Suprapubic skin (tissue), 4 donors: ENCODE data around the gene RNF223.

Experiments used
- CTCF ChIP-seq, 2 donors: fragments of 200-600 bp in 1 of 2; fragments of 450-650 bp in 1 of 2; sonication (generic) in 1 of 2; IDR thresholded peaks; one replicate each; pipeline ENCODE4 v1.5.1; 2016 to 2019; ENCODE audit warnings: antibody characterized with exemption in 2 of 2, mild to moderate bottlenecking in 1 of 2, moderate library complexity in 1 of 2
- EP300 ChIP-seq: sonication (generic); formaldehyde crosslinking; IDR thresholded peaks from one replicate; pipeline ENCODE4 v1.6.1; 2017; ENCODE audit warnings: antibody characterized with exemption
- POLR2A ChIP-seq, 2 donors: fragments of 450-650 bp; IDR thresholded peaks; one replicate each; pipeline ENCODE4 v1.6.1; 2017; ENCODE audit warnings: antibody characterized with exemption in 2 of 2, mild to moderate bottlenecking in 2 of 2, moderate library complexity in 2 of 2
- POLR2AphosphoS5 ChIP-seq, 3 donors: sonication (generic); formaldehyde crosslinking; IDR thresholded peaks; one replicate each; pipeline ENCODE4 v1.6.1; 2017; ENCODE audit warnings: antibody characterized with exemption in 3 of 3

GRCh38 chr1:1061682-1062345 lies 12.3 kb downstream of the RNF223 start:
- no peak for TF ChIP-seq POLR2A (IDR thresholded peaks at IDR 0.05)
- TF ChIP-seq CTCF (IDR thresholded peaks at IDR 0.05): no peak
- no peak for TF ChIP-seq POLR2AphosphoS5 (IDR thresholded peaks at IDR 0.05)
- no peak for TF ChIP-seq EP300
